HepG2 (cell line): Measurements from ENCODE around the gene TBC1D22A. TPM values are rescaled to one million over a fixed set of nuclear protein-coding genes. Genes with fewer than 3 reads are reported as not detected.
A peak's percentile ranks its signal among the peaks of the same experiment; 100 is the strongest.

ENCODE experiments used
- CEBPG ChIP-seq: IDR thresholded peaks from 2 replicates; pipeline ENCODE4 v1.6.1; 2016
- DPF2 ChIP-seq: sonication (generic); formaldehyde crosslinking; IDR thresholded peaks from 2 replicates; pipeline ENCODE4 v1.4.0; 2020; ENCODE audit warnings: mild to moderate bottlenecking, low read depth, missing genetic modification reagents, borderline replicate concordance
- FOSL1 ChIP-seq: sonication (generic); formaldehyde crosslinking; IDR thresholded peaks from 2 replicates; pipeline ENCODE4 v1.9.0; 2021; ENCODE audit warnings: missing genetic modification reagents, borderline replicate concordance
- POLR2AphosphoS5 ChIP-seq: IDR thresholded peaks from 2 replicates; pipeline ENCODE4 v1.6.1; 2012; ENCODE audit warnings: low read depth, low read length
- ZNF18 ChIP-seq: sonication (generic); formaldehyde crosslinking; IDR thresholded peaks from 2 replicates; pipeline ENCODE4 v1.8.0; 2022; ENCODE audit warnings: mild to moderate bottlenecking, missing genetic modification reagents; ENCODE audit not compliant: insufficient replicate concordance
- ZNF318 ChIP-seq: sonication (generic); formaldehyde crosslinking; IDR thresholded peaks from 2 replicates; pipeline ENCODE4 v1.4.0; 2020; ENCODE audit warnings: mild to moderate bottlenecking, missing genetic modification reagents
- ZNF672 ChIP-seq: sonication (generic); formaldehyde crosslinking; IDR thresholded peaks from 2 replicates; pipeline ENCODE4 v1.8.1; 2022; ENCODE audit warnings: missing genetic modification reagents
- ZNF770 ChIP-seq: sonication (generic); formaldehyde crosslinking; IDR thresholded peaks from 2 replicates; pipeline ENCODE4 v1.5.0; 2020; ENCODE audit warnings: mild to moderate bottlenecking, missing genetic modification reagents
- ZNF773 ChIP-seq: sonication (generic); formaldehyde crosslinking; IDR thresholded peaks from 2 replicates; pipeline ENCODE4 v1.4.0; 2020; ENCODE audit warnings: missing genetic modification reagents, borderline replicate concordance
- polyA plus RNA-seq, 8 experiments: library from polyadenylated mRNA; depleted of rRNA in 3 of 8; stranded (reverse) in 7 of 8; unstranded in 1 of 8; fragments of >200 nt; fragmentation: Illumina TruSeq in 4 of 8; extraction: Trizol in 4 of 8; gene quantifications; 2 replicates each; pipeline versions ENCODE4 v1.2.1 to v1.2.3, GENCODE V29; 2011 to 2016; ENCODE audit warnings: low read depth in 4 of 8, missing spikeins in 1 of 8, mixed read lengths in 1 of 8; ENCODE audit not compliant: insufficient read depth in 1 of 8
- total RNA-seq, 5 experiments: library from RNA; depleted of rRNA; stranded (reverse); fragments of >200 nt; fragmentation: Illumina TruSeq; extraction: Trizol; gene quantifications; 2 replicates each; pipeline ENCODE4 v1.2.3, GENCODE V29; 2016; ENCODE audit warnings: low read depth in 1 of 5
- TF ChIP-seq, protein P1 (sequence below): sonication (generic); formaldehyde crosslinking; IDR thresholded peaks from 2 replicates; pipeline ENCODE4 v1.4.0; 2020; ENCODE audit warnings: mild to moderate bottlenecking, missing genetic modification reagents

The TBC1D22A gene
- total and polyA plus RNA-seq, 2 of the 13 experiments (the other 11 are each of a cell fraction or from before 2014, with no cell fraction given) = 17.3 to 18.0 TPM

DNA sequence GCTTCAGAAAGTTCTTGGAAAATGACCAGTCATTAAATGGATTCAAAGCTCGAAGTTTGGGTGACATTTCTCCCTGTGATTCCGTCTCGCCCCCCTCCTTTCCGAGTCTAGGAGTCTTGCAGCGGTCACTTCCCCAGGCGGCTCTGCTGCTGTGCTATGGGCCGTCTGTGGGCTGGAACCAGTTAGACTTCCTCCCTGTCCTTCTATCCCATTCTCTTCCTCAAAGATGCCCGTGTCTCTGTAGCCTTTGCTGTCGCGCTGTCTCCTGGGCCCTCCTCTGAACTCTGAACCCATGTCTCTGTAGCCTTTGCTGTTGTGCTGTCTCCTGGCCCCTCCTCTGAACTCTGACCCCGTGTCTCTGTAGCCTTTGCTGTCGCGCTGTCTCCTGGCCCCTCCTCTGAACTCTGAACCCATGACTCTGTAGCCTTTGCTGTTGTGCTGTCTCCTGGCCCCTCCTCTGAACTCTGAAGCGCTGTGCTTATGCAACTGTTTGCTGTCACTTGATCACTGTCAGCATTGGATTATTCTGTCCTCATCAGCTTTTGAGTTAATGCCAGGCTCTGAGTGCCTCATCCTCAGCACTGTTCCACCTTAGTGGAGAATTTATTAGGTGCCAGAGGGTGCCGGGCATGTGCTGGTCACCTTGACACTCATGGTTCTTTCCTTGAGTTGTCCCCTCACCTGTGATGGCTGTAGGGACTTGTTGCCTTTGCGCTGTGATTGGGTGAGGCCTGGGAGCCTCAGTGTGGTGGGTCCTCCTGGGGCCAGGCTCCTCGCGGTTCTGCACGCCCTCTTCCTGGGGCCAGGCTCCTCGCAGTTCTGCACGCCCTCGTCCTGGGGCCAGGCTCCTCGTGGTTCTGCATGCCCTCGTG, 173.3 kb downstream of the TBC1D22A start (continued):
- peak; percentile 70 for TF ChIP-seq ZNF318
- TF ChIP-seq, protein P1, sequence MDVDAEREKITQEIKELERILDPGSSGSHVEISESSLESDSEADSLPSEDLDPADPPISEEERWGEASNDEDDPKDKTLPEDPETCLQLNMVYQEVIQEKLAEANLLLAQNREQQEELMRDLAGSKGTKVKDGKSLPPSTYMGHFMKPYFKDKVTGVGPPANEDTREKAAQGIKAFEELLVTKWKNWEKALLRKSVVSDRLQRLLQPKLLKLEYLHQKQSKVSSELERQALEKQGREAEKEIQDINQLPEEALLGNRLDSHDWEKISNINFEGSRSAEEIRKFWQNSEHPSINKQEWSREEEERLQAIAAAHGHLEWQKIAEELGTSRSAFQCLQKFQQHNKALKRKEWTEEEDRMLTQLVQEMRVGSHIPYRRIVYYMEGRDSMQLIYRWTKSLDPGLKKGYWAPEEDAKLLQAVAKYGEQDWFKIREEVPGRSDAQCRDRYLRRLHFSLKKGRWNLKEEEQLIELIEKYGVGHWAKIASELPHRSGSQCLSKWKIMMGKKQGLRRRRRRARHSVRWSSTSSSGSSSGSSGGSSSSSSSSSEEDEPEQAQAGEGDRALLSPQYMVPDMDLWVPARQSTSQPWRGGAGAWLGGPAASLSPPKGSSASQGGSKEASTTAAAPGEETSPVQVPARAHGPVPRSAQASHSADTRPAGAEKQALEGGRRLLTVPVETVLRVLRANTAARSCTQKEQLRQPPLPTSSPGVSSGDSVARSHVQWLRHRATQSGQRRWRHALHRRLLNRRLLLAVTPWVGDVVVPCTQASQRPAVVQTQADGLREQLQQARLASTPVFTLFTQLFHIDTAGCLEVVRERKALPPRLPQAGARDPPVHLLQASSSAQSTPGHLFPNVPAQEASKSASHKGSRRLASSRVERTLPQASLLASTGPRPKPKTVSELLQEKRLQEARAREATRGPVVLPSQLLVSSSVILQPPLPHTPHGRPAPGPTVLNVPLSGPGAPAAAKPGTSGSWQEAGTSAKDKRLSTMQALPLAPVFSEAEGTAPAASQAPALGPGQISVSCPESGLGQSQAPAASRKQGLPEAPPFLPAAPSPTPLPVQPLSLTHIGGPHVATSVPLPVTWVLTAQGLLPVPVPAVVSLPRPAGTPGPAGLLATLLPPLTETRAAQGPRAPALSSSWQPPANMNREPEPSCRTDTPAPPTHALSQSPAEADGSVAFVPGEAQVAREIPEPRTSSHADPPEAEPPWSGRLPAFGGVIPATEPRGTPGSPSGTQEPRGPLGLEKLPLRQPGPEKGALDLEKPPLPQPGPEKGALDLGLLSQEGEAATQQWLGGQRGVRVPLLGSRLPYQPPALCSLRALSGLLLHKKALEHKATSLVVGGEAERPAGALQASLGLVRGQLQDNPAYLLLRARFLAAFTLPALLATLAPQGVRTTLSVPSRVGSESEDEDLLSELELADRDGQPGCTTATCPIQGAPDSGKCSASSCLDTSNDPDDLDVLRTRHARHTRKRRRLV (CRISPR knock-in tag) = no peak
- no peak for TF ChIP-seq ZNF672
- TF ChIP-seq POLR2AphosphoS5 = peak; percentile 81
- TF ChIP-seq ZNF773 = no peak
- peak; percentile 94 for TF ChIP-seq CEBPG (CRISPR knock-in tag)
- TF ChIP-seq ZNF18 = peak; percentile 36
- no peak; the same call in 1 of the 2 replicates for TF ChIP-seq FOSL1 (CRISPR knock-in tag)
- TF ChIP-seq ZNF770 (CRISPR knock-in tag) = peak; percentile 51; the same call in 1 of the 2 replicates
- TF ChIP-seq DPF2 = peak; percentile 83
